T-helper 1 cell treated with Interleukin-12 subunit alpha and Interleukin-12 subunit beta and Interleukin-4 antibody, amounts not matched to agents 30 μg/mL and 1 μg/mL, for 36 hours (primary cell): ENCODE data around the gene CILP2.

Experiments used
- H3K27ac Mint-ChIP-seq: one replicate; pipeline ENCODE4 v1.8.0; 2021; ENCODE audit warnings: mild to moderate bottlenecking, mixed read lengths
- H3K27me3 Mint-ChIP-seq: one replicate; pipeline ENCODE4 v1.8.0; 2021; ENCODE audit warnings: low read depth, mixed read lengths
- H3K36me3 Mint-ChIP-seq: one replicate; pipeline ENCODE4 v1.8.0; 2021; ENCODE audit warnings: low read depth, mixed read lengths
- H3K4me1 Mint-ChIP-seq: one replicate; pipeline ENCODE4 v1.8.0; 2021; ENCODE audit warnings: low read depth, mixed read lengths
- H3K4me3 Mint-ChIP-seq: one replicate; pipeline ENCODE4 v1.8.0; 2021; ENCODE audit warnings: mild to moderate bottlenecking, moderate library complexity, mixed read lengths
- H3K9me3 Mint-ChIP-seq: one replicate; pipeline ENCODE4 v1.8.0; 2021; ENCODE audit warnings: mixed read lengths

Gene CILP2

GRCh38 chr19:19531951-19532805 is 5.9 kb upstream of the CILP2 start:
- peaks cover 5% of the 10 kb centered on the region for H3K27me3 Mint-ChIP-seq
- no peak overlapping the region for H3K4me3 Mint-ChIP-seq
- peaks cover 12% of the 10 kb centered on the region for H3K4me1 Mint-ChIP-seq
- peak overlapping the region; percentile 74 for H3K27ac Mint-ChIP-seq
- H3K9me3 Mint-ChIP-seq = no peaks in the 10 kb centered on the region
- peaks cover 9% of the 10 kb centered on the region for H3K36me3 Mint-ChIP-seq

GRCh38 chr19:19532806-19533701 is 5.0 kb upstream of the CILP2 start:
- Mint-ChIP-seq H3K4me3 (no peak overlapping the region), H3K4me1 (peaks cover 14% of the 10 kb centered on the region), H3K27ac (no peak overlapping the region), H3K27me3 (peaks cover 9% of the 10 kb centered on the region), H3K36me3 (peaks cover 9% of the 10 kb centered on the region), H3K9me3 (no peaks in the 10 kb centered on the region)

GRCh38 chr19:19533841-19534240 is 4.2 kb upstream of the CILP2 start:
- H3K9me3 Mint-ChIP-seq = no peaks in the 10 kb centered on the region
- peaks cover 15% of the 10 kb centered on the region for H3K27me3 Mint-ChIP-seq
- no peak overlapping the region for H3K4me3 Mint-ChIP-seq

DNA sequence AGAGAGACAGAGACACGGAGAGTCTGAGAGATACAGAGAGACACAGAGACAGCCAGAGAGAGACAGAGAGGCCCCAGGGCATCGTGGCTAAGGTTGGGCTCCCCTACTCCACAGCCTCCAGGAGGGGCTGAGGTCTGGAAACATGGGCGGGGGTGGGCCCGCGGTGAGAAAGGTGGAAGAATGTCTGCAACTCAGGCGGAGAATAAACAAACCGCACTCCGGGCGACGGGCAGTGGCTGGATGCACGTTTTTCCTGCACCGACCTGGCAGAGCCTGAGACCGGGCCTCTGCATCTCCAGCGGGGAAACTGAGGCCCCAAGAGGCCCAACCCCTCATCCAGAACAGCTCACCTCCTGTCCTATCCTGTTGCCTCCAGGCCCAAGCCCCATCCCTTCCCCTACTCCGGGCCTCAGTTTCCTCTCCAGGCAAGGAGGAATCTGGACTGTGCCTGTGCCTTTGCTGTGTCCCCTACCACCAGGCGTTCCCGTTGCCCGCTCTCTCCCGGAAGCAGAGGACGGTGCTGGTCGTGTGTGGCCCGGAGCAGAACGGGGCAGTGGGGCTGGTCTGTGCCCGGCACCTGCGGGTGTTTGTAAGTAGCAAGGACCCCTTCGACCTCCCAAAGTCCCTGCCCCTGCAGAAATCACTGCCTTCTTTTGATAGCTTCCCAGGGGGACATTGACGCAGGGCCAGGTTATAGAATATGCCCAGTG is 3.4 kb upstream of the CILP2 start:
- Mint-ChIP-seq H3K27ac (no peak overlapping the region), H3K36me3 (peaks cover 10% of the 10 kb centered on the region), H3K4me3 (no peak overlapping the region), H3K27me3 (peaks cover 21% of the 10 kb centered on the region), H3K4me1 (peaks cover 20% of the 10 kb centered on the region), H3K9me3 (no peaks in the 10 kb centered on the region)

More at GRCh38 chr19:19533841-19534240, 4.2 kb upstream of the CILP2 start:
- Mint-ChIP-seq H3K36me3 (peaks cover 12% of the 10 kb centered on the region), H3K4me1 (peaks cover 18% of the 10 kb centered on the region), H3K27ac (no peak overlapping the region)

- Mint-ChIP-seq H3K9me3 (no peaks in the 10 kb centered on the region), H3K4me3 (no peak overlapping the region), H3K4me1 (peaks cover 21% of the 10 kb centered on the region), H3K36me3 (peaks cover 10% of the 10 kb centered on the region), H3K27ac (peak overlapping the region; percentile 9), H3K27me3 (peaks cover 21% of the 10 kb centered on the region)
Observed at GRCh38 chr19:19535311-19536191, 2.5 kb upstream of the CILP2 start.

GRCh38 chr19:19537075-19538048 is 703 bp upstream of the CILP2 start:
- Mint-ChIP-seq H3K27ac (no peak overlapping the region), H3K27me3 (peaks cover 21% of the 10 kb centered on the region), H3K4me1 (peaks cover 20% of the 10 kb centered on the region), H3K36me3 (peaks cover 8% of the 10 kb centered on the region), H3K4me3 (peak overlapping the region; percentile 46), H3K9me3 (no peaks in the 10 kb centered on the region)

DNA sequence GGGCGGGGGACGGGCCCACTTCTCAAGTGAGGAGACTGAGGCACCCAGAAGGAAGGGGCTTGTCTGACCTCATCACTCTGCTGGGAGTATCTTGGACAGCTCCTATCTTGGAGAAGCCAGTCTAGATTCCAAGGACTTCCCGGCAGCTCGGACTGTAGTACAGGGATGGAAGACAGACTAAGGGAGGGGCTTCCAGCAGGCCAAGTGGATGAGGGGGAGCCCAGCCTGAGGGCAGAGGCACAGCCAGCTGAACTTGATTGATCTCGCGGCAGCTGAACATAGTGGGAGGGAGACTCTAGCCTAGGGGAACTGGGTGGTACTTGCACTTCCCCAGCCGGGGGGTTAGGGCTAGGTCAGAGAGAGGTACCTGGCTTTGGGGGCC is 711 bp downstream of the CILP2 start:
- H3K36me3 Mint-ChIP-seq = peaks cover 8% of the 10 kb centered on the region
- no peak overlapping the region for H3K27ac Mint-ChIP-seq
- no peak overlapping the region for H3K4me3 Mint-ChIP-seq
- peaks cover 21% of the 10 kb centered on the region for H3K27me3 Mint-ChIP-seq
- no peaks in the 10 kb centered on the region for H3K9me3 Mint-ChIP-seq
- peaks cover 21% of the 10 kb centered on the region for H3K4me1 Mint-ChIP-seq

DNA sequence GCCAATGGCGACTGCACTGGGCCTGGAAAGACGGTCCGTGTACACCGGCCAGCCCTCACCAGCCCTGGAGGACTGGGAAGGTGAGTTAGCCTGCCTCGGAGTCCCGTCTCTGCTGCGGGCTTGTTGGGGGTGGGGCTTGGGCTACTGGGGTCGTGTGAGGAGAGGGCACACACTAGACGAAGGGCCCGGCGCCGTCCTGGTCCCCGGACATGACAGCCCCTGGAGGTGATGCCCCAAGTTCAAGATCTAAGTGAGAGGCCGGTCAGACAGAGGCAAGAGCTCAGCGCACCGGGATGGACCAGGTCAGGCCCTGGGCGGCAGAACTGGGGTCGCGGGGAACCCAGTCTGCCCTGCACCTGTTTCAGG is 1.6 kb downstream of the CILP2 start:
- Mint-ChIP-seq H3K36me3 (peaks cover 3% of the 10 kb centered on the region), H3K27ac (no peak overlapping the region), H3K4me3 (no peak overlapping the region)

GRCh38 chr19:19540064-19540714 is 2.1 kb downstream of the CILP2 start:
- Mint-ChIP-seq H3K36me3 (peaks cover 3% of the 10 kb centered on the region), H3K4me1 (peaks cover 21% of the 10 kb centered on the region), H3K4me3 (peak overlapping the region; percentile 58), H3K27ac (no peak overlapping the region), H3K9me3 (no peaks in the 10 kb centered on the region), H3K27me3 (peaks cover 21% of the 10 kb centered on the region)

More for the DNA sequence above, 1.6 kb downstream of the CILP2 start:
- Mint-ChIP-seq H3K27me3 (peaks cover 21% of the 10 kb centered on the region), H3K9me3 (no peaks in the 10 kb centered on the region), H3K4me1 (peaks cover 21% of the 10 kb centered on the region)

DNA sequence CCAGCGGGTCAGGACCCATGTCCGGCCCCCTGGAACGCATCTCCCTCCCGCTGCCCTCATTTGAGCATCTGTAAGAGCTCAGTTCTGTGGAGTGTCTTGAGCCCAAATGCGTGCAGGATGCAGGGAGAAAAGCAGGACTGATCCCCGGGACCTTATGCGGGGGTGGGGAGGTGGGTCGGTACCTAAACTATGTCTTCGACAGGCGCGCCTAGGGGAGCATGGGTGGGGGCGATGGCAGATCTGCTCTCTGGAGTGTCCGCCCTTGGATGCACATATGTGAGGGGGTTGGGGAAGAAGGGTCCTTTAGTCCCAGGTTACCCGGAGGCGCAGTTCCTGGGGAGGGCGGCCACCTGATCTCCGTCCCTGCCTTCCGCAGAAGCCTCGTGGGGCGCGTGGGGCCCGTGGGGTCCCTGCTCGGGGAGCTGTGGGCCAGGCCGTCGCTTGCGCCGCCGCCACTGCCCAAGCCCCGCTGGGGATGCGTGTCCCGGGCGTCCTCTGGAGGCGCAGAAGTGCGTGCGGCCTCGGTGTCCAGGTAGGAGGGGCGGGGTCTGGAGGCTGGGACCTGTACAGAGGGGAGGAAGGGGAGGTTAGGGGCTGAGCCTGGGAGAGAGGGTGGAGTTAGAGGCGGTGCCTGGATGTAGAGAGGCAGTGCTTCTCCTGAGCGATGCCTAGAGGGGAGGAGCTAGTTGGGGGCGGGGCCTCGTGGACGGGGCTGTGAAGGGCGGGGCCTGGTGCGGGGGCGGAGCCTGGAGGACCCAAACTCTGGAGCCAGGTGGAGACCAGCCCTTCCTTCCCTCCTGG is 2.9 kb downstream of the CILP2 start:
- Mint-ChIP-seq H3K9me3 (no peaks in the 10 kb centered on the region), H3K36me3 (peaks cover 3% of the 10 kb centered on the region), H3K27me3 (peaks cover 21% of the 10 kb centered on the region), H3K27ac (no peak overlapping the region), H3K4me1 (peaks cover 21% of the 10 kb centered on the region), H3K4me3 (peak overlapping the region; percentile 58)

GRCh38 chr19:19541616-19542015 is 3.6 kb downstream of the CILP2 start:
- Mint-ChIP-seq H3K4me3 (peak overlapping the region; percentile 46), H3K4me1 (peaks cover 21% of the 10 kb centered on the region), H3K27ac (no peak overlapping the region)

DNA sequence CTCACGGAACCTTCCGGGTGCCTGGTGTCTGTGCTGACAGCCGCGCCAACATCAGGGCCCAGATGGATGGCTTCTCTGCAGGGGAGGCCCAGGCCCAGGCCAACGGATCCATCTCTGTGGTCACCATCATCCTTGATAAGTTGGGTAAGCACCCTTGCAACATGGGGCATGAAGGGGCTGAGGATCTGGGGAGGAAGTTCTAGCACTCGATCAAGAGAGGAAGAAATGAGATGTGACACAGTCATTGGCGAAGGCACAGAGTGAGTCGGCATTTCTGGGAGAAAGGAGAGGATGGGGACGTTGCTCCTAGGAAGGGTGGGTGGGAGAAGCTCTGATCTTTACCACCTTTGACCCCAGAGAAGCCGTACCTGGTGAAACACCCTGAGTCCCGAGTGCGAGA is 4.4 kb downstream of the CILP2 start:
- H3K4me1 Mint-ChIP-seq = peaks cover 17% of the 10 kb centered on the region
- H3K4me3 Mint-ChIP-seq = no peak overlapping the region
- H3K9me3 Mint-ChIP-seq = no peaks in the 10 kb centered on the region
- H3K27me3 Mint-ChIP-seq = peaks cover 15% of the 10 kb centered on the region
- peak overlapping the region; percentile 11 for H3K27ac Mint-ChIP-seq
- H3K36me3 Mint-ChIP-seq = peaks cover 3% of the 10 kb centered on the region

More at GRCh38 chr19:19541616-19542015, 3.6 kb downstream of the CILP2 start:
- peaks cover 20% of the 10 kb centered on the region for H3K27me3 Mint-ChIP-seq
- H3K9me3 Mint-ChIP-seq = no peaks in the 10 kb centered on the region
- H3K36me3 Mint-ChIP-seq = peaks cover 3% of the 10 kb centered on the region
